HEK293 (cell line): ENCODE measurements around the gene GIPC2.

Experiments used
- ATF2 ChIP-seq: fragments of 450-650 bp; formaldehyde crosslinking; IDR thresholded peaks from 2 replicates; pipeline ENCODE4 v1.5.1; 2016; ENCODE audit warnings: missing biosample characterization, missing genetic modification characterization, low read depth
- CTCF ChIP-seq: fragments of 450-650 bp; formaldehyde crosslinking; IDR thresholded peaks from 2 replicates; pipeline ENCODE4 v1.5.1; 2016; ENCODE audit warnings: missing biosample characterization, missing genetic modification characterization
- KLF17 ChIP-seq: fragments of 450-650 bp; formaldehyde crosslinking; IDR thresholded peaks from 2 replicates; pipeline ENCODE4 v1.5.1; 2016; ENCODE audit warnings: missing biosample characterization, missing genetic modification characterization
- YY2 ChIP-seq: fragments of 450-650 bp; formaldehyde crosslinking; IDR thresholded peaks from 2 replicates; pipeline ENCODE4 v1.5.1; 2016; ENCODE audit warnings: missing biosample characterization, missing genetic modification characterization
- ZBTB1 ChIP-seq: fragments of 450-650 bp; formaldehyde crosslinking; IDR thresholded peaks from 2 replicates; pipeline ENCODE4 v1.5.1; 2016; ENCODE audit warnings: missing biosample characterization, missing genetic modification characterization
- ZBTB11 ChIP-seq: fragments of 450-650 bp; formaldehyde crosslinking; conservative IDR thresholded peaks from 2 replicates; pipeline ENCODE4 v1.5.1; 2016; ENCODE audit warnings: low read depth, missing biosample characterization, missing genetic modification characterization
- ZEB2 ChIP-seq: fragments of 450-650 bp; formaldehyde crosslinking; IDR thresholded peaks from 2 replicates; pipeline ENCODE4 v1.5.1; 2016; ENCODE audit warnings: missing biosample characterization, missing genetic modification characterization
- ZFP69B ChIP-seq: fragments of 450-650 bp; formaldehyde crosslinking; IDR thresholded peaks from 2 replicates; pipeline ENCODE4 v1.5.1; 2016; ENCODE audit warnings: missing biosample characterization, missing genetic modification characterization
- ZNF157 ChIP-seq: fragments of 450-650 bp; formaldehyde crosslinking; IDR thresholded peaks from 2 replicates; pipeline ENCODE4 v1.5.1; 2016; ENCODE audit warnings: missing biosample characterization, missing genetic modification characterization
- ZNF16 ChIP-seq: fragments of 450-650 bp; formaldehyde crosslinking; IDR thresholded peaks from 2 replicates; pipeline ENCODE4 v1.5.1; 2016; ENCODE audit warnings: low read depth, missing biosample characterization, missing genetic modification characterization
- ZNF184 ChIP-seq: fragments of 450-650 bp; IDR thresholded peaks from 2 replicates; pipeline ENCODE4 v1.5.1; 2018; ENCODE audit warnings: missing biosample characterization, mild to moderate bottlenecking, missing genetic modification characterization
- ZNF248 ChIP-seq: fragments of 450-650 bp; formaldehyde crosslinking; IDR thresholded peaks from 2 replicates; pipeline ENCODE4 v1.5.1; 2017; ENCODE audit warnings: missing biosample characterization, missing genetic modification characterization
- ZNF280C ChIP-seq: fragments of 450-650 bp; formaldehyde crosslinking; IDR thresholded peaks from 2 replicates; pipeline ENCODE4 v1.5.1; 2016; ENCODE audit warnings: missing biosample characterization, missing genetic modification characterization
- ZNF350 ChIP-seq: fragments of 450-650 bp; formaldehyde crosslinking; IDR thresholded peaks from 2 replicates; pipeline ENCODE4 v1.5.0; 2017; ENCODE audit warnings: missing biosample characterization, mild to moderate bottlenecking, missing genetic modification characterization
- ZNF426 ChIP-seq: fragments of 450-650 bp; formaldehyde crosslinking; IDR thresholded peaks from 2 replicates; pipeline ENCODE4 v1.5.1; 2017; ENCODE audit warnings: missing biosample characterization, missing genetic modification characterization, mild to moderate bottlenecking, inconsistent platforms, moderate library complexity
- ZNF48 ChIP-seq: fragments of 450-650 bp; formaldehyde crosslinking; IDR thresholded peaks from 2 replicates; pipeline ENCODE4 v1.5.1; 2016; ENCODE audit warnings: missing biosample characterization, missing genetic modification characterization
- ZNF513 ChIP-seq: fragments of 450-650 bp; IDR thresholded peaks from 2 replicates; pipeline ENCODE4 v1.5.1; 2018; ENCODE audit warnings: missing biosample characterization, missing genetic modification characterization
- ZNF558 ChIP-seq: fragments of 450-650 bp; formaldehyde crosslinking; IDR thresholded peaks from 2 replicates; pipeline ENCODE4 v1.5.1; 2016; ENCODE audit warnings: missing biosample characterization, missing genetic modification characterization
- ZNF623 ChIP-seq: fragments of 450-650 bp; formaldehyde crosslinking; IDR thresholded peaks from 2 replicates; pipeline ENCODE4 v1.5.1; 2016; ENCODE audit warnings: missing biosample characterization, missing genetic modification characterization
- ZNF658 ChIP-seq: fragments of 450-650 bp; formaldehyde crosslinking; IDR thresholded peaks from 2 replicates; pipeline ENCODE4; 2016; ENCODE audit warnings: missing biosample characterization, missing genetic modification characterization
- ZNF670 ChIP-seq: fragments of 450-650 bp; formaldehyde crosslinking; IDR thresholded peaks from 2 replicates; pipeline ENCODE4 v1.5.1; 2016; ENCODE audit warnings: missing biosample characterization, missing genetic modification characterization, low read depth
- ZNF692 ChIP-seq: fragments of 450-650 bp; formaldehyde crosslinking; IDR thresholded peaks from 2 replicates; pipeline ENCODE4 v1.5.1; 2016; ENCODE audit warnings: missing biosample characterization, missing genetic modification characterization
- ZNF707 ChIP-seq: fragments of 450-650 bp; formaldehyde crosslinking; IDR thresholded peaks from 2 replicates; pipeline ENCODE4 v1.5.1; 2016; ENCODE audit warnings: missing biosample characterization, missing genetic modification characterization
- ZSCAN30 ChIP-seq: fragments of 450-650 bp; IDR thresholded peaks from 2 replicates; pipeline ENCODE4 v1.5.1; 2018; ENCODE audit warnings: missing biosample characterization, mild to moderate bottlenecking, missing genetic modification characterization, moderate library complexity

Gene GIPC2

GRCh38 chr1:78005755-78006154, 40.0 kb upstream of the GIPC2 start (continued):
- TF ChIP-seq ZBTB11 (tag by site-specific recombination) (no peak), KLF17 (tag by site-specific recombination) (no peak), ZNF692 (no peak), ZNF280C (tag by site-specific recombination) (no peak), ZNF184 (tag by site-specific recombination) (0 out of 2 replicates have a peak, but pooled peaks have one; percentile 46), ZNF248 (no peak), ZFP69B (no peak), ZNF350 (tag by site-specific recombination) (no peak), ZNF707 (no peak), ZNF157 (tag by site-specific recombination) (no peak), ZNF658 (no peak), ZNF558 (no peak), YY2 (tag by site-specific recombination) (no peak), ATF2 (tag by site-specific recombination) (0 out of 2 replicates have a peak, but pooled peaks have one; percentile 38), ZEB2 (peak; percentile 73), ZNF16 (tag by site-specific recombination) (no peak), CTCF (tag by site-specific recombination) (no peak), ZNF513 (tag by site-specific recombination) (no peak), ZNF48 (no peak), ZSCAN30 (tag by site-specific recombination) (peak; percentile 31; the same call in 1 of the 2 replicates), ZBTB1 (tag by site-specific recombination) (no peak), ZNF623 (tag by site-specific recombination) (no peak), ZNF670 (no peak), ZNF426 (tag by site-specific recombination) (no peak)
